ENCODE results near the gene KCNK15. TPM values are rescaled to one million over a fixed set of nuclear protein-coding genes. Genes with fewer than 3 reads are reported as not detected.

KCNK15 gene
- total RNA-seq, 4 donors from 2014 or later, result 0.13 to 2.5 (median 0.23) TPM; not detected in 1

GRCh38 chr20:44704551-44704971, 41.1 kb upstream of the KCNK15 start:
- Histone ChIP-seq H3K36me3 (no peaks in the 10 kb centered on the region), H3K27me3 (no peaks in the 10 kb centered on the region), H3K27ac (peak overlapping the region in 3 of 4 donors; percentile 73 to 87 (median 86)), H3K9me3 (no peaks in the 10 kb centered on the region), H3K4me3 (no peak overlapping the region), H3K4me1 (peaks cover 6 to 60% (median 42%) of the 10 kb centered on the region in 3 donors)
- no peak for DNase-seq
- no peak for TF ChIP-seq POLR2A (IDR thresholded peaks at IDR 0.05)
- TF ChIP-seq, protein P1, sequence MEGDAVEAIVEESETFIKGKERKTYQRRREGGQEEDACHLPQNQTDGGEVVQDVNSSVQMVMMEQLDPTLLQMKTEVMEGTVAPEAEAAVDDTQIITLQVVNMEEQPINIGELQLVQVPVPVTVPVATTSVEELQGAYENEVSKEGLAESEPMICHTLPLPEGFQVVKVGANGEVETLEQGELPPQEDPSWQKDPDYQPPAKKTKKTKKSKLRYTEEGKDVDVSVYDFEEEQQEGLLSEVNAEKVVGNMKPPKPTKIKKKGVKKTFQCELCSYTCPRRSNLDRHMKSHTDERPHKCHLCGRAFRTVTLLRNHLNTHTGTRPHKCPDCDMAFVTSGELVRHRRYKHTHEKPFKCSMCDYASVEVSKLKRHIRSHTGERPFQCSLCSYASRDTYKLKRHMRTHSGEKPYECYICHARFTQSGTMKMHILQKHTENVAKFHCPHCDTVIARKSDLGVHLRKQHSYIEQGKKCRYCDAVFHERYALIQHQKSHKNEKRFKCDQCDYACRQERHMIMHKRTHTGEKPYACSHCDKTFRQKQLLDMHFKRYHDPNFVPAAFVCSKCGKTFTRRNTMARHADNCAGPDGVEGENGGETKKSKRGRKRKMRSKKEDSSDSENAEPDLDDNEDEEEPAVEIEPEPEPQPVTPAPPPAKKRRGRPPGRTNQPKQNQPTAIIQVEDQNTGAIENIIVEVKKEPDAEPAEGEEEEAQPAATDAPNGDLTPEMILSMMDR (IDR thresholded peaks at IDR 0.05), result no peak
- WGBS, 2 donors, result 40% methylated on average over 2 of the region's 4 CpGs; no CpG with 5 or more reads in 1 of the 2 donors
- intact Hi-C loops (cut with DNase I), result no loop called here

DNA sequence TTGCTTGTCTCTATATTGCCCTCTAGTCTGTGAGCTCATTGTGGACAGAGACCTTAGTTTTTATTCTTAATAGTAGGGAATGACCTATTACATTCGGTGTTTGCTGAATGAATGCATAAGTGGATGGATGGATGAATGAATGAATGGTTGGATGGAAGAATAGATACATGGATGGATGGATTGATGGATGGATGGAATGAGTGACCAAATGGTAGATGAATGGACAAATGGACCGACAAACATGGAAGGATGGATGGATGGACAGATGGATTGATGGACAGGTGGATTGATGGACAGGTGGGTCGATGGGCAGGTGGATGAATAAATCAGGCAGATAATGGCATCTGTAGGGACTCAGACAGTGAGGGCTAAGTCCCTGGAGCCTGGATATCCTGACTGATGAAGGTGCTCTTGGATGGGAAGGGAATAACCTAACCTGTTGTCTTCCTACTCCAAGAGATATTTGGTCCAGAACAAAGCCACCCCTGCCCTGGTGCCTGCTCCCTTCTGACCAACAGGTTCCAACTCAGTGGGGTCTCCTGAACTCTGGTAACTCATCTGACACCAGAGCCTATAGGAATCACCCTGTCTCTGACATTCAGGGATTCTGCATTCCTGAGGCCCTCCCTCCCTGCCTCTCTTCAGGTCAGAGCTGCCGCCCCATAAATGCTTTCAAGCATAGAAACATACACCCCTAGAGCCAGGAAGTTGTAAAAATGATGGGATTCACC, 40.1 kb upstream of the KCNK15 start:
- no peaks in the 10 kb centered on the region for H3K36me3 ChIP-seq
- intact Hi-C loops (cut with DNase I), result no loop called here
- H3K27me3 ChIP-seq, result no peaks in the 10 kb centered on the region
- H3K27ac ChIP-seq, result peak overlapping the region; percentile 34 to 87 (median 80)
- TF ChIP-seq POLR2A (IDR thresholded peaks at IDR 0.05), result no peak
- TF ChIP-seq, protein P1 (IDR thresholded peaks at IDR 0.05), result no peak
- peaks cover 6 to 59% (median 40%) of the 10 kb centered on the region in 3 donors for H3K4me1 ChIP-seq
- no peak for DNase-seq
- 76 to 83% methylated on average over 3 to 4 of the region's 4 CpGs for WGBS, 2 donors
- H3K4me3 ChIP-seq, result no peak overlapping the region
- no peaks in the 10 kb centered on the region for H3K9me3 ChIP-seq

DNA sequence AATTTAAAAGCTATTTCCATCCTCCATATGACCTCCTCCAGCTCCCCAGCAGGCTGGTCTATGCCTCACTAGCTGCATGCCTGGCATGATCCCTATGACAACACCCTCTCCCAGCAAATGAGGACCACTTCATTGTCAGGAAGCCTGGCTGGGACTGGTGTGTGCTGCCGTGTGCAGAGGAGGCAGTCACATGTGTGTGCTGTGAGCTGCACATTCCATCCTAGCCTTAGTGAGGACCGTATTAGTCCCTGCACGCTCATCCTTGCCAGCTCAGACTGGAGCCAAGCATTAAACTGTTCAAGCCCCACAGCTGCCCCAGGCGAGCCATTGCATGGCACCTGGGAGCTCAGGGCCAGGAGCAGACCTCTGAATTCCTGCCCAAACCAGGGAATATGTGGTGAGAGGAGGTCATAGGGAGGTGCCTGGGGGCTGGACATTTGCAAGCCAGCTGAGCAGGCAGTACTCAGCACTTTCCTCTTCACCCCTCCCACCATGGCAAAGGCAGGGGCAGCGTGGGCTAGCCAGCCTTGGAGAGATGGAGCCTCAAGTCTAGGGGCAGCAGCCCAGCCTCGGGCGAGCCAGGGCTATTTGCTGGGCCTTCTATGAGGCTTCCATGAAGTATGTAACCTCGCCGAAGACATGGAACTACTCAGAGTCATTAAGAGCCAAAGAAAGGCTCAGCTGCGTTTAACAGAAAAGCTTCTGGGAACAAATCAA, 39.2 kb upstream of the KCNK15 start:
- H3K9me3 ChIP-seq, result no peaks in the 10 kb centered on the region
- no peak overlapping the region for H3K4me3 ChIP-seq
- 31 to 36% methylated on average over 7 of the region's 10 CpGs for WGBS, 2 donors
- no peaks in the 10 kb centered on the region for H3K36me3 ChIP-seq
- H3K27me3 ChIP-seq, result no peaks in the 10 kb centered on the region
- H3K4me1 ChIP-seq, result peaks cover 6 to 55% (median 34%) of the 10 kb centered on the region in 3 donors
- DNase-seq, result no peak
- intact Hi-C loops (cut with DNase I), result no loop called here
- H3K27ac ChIP-seq, result peak overlapping the region; percentile 62 to 87 (median 76)
- TF ChIP-seq, protein P1 (IDR thresholded peaks at IDR 0.05), result no peak
- TF ChIP-seq POLR2A (IDR thresholded peaks at IDR 0.05), result no peak

DNA sequence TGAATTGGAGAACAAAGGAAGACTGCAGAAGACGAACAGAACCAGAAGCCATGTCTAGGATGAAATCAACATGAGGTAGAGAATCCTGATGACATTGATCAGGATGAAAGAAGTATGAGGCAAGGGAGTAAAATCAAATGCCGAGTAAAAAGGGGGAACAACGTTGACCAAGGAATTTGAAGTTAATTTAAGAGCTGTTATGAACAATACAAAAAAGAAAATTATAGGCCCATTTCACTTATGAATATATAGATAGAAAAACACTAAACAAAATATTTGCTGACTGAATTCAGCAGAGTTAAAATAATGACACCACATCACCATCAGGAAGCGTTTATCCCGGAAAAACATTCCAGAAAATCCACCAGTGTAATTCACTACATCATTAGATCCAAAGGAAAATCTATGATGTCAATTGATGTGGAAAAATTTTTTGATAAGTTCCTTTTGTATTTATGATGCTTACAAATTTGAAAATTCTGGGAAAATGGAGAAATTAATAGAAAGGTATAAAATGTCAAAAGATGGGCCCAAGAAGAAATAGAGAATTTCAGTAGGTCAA, 38.6 kb upstream of the KCNK15 start:
- intact Hi-C loops (cut with DNase I), result no loop called here
- Histone ChIP-seq H3K36me3 (no peaks in the 10 kb centered on the region), H3K4me1 (peaks cover 6 to 54% (median 30%) of the 10 kb centered on the region in 3 donors), H3K4me3 (no peak overlapping the region), H3K27ac (peak overlapping the region; percentile 62 to 87 (median 76)), H3K27me3 (no peaks in the 10 kb centered on the region), H3K9me3 (no peaks in the 10 kb centered on the region)
- WGBS, 2 donors, result 82 to 93% methylated on average over 5 of the region's 5 CpGs
- DNase-seq, result no peak
- TF ChIP-seq, protein P1 (IDR thresholded peaks at IDR 0.05), result no peak
- no peak for TF ChIP-seq POLR2A (IDR thresholded peaks at IDR 0.05)

- 68 to 90% methylated on average over 2 to 10 of the region's 11 CpGs for WGBS, 2 donors
- H3K27me3 ChIP-seq, result no peaks in the 10 kb centered on the region
- no peaks in the 10 kb centered on the region for H3K36me3 ChIP-seq
- H3K9me3 ChIP-seq, result no peaks in the 10 kb centered on the region
- intact Hi-C loops (cut with DNase I), result no loop called here
- TF ChIP-seq, protein P1 (IDR thresholded peaks at IDR 0.05), result no peak
- TF ChIP-seq POLR2A (IDR thresholded peaks at IDR 0.05), result no peak
- DNase-seq, result no peak
- H3K4me1 ChIP-seq, result peaks cover 7 to 50% (median 13%) of the 10 kb centered on the region in 3 donors
- H3K4me3 ChIP-seq, result no peak overlapping the region
- H3K27ac ChIP-seq, result no peak overlapping the region
Observed at GRCh38 chr20:44709380-44709779, 36.3 kb upstream of the KCNK15 start.
